ENCODE measurements around the gene DNM2.
A peak's percentile ranks its signal among the peaks of the same experiment; 100 is the strongest.

DNM2 gene

DNA sequence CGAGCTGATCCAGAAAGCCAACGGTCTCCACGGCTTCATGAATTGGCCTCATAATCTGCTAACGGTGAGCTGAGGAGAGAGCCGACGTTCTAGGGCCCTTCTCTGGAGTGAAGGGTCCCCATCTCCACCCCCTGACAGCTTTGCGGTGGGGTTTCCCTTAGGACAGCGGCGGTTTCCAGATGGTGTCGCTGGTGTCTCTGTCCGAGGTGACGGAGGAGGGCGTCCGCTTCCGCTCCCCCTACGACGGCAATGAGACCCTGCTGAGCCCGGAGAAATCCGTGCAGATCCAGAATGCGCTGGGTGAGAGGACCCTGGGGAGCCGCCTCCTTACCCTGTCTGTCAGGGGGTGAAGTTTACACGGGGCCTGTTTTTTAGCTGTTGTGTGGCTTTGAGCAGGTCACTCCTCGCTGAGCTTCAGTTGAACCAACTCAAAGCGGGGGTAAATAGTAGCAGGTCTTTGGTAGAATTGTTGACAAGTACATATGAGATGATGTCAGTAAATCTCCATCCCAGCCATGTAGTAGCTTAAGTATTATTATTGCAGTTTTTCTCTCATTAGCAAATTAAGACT is 15.8 kb upstream of the DNM2 start:
- Histone ChIP-seq H2AFZ (ENCODE audit: low read depth) (peak overlapping the region; percentile 73), H3K4me3 (IDR thresholded peaks at IDR 0.05; ENCODE audit: insufficient read depth, low read depth, low read length) (no peak overlapping the region)

DNA sequence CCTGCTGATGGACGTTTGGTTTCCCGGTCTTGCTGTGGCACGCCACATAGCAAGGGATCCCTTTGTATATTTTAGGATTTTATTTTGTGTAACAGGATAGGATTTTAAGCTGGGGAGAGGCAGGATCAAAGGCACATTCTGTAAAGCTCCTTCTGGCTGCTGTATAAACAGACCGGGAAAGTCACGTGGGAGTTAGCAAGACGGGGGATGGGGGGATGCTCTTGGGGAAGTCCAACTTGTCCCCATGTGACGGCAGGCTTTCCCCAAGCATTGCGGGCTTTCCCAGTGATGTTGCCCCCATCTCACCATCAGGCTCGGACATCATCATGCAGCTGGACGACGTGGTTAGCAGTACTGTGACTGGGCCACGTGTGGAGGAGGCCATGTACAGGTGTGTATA is 10.9 kb upstream of the DNM2 start:
- no peak overlapping the region for H3K4me3 ChIP-seq (IDR thresholded peaks at IDR 0.05; ENCODE audit: insufficient read depth, low read depth, low read length)
- H2AFZ ChIP-seq (ENCODE audit: low read depth): no peak overlapping the region
- no peak overlapping the region for H3K27ac ChIP-seq
- H3K4me2 ChIP-seq: no peak overlapping the region
- H3K27me3 ChIP-seq (ENCODE audit: insufficient read depth, low read depth): no peaks in the 10 kb centered on the region
- peaks cover 4% of the 10 kb centered on the region for H3K4me1 ChIP-seq (ENCODE audit: low read depth, poor library complexity, severe bottlenecking)
- TF ChIP-seq, protein P1, sequence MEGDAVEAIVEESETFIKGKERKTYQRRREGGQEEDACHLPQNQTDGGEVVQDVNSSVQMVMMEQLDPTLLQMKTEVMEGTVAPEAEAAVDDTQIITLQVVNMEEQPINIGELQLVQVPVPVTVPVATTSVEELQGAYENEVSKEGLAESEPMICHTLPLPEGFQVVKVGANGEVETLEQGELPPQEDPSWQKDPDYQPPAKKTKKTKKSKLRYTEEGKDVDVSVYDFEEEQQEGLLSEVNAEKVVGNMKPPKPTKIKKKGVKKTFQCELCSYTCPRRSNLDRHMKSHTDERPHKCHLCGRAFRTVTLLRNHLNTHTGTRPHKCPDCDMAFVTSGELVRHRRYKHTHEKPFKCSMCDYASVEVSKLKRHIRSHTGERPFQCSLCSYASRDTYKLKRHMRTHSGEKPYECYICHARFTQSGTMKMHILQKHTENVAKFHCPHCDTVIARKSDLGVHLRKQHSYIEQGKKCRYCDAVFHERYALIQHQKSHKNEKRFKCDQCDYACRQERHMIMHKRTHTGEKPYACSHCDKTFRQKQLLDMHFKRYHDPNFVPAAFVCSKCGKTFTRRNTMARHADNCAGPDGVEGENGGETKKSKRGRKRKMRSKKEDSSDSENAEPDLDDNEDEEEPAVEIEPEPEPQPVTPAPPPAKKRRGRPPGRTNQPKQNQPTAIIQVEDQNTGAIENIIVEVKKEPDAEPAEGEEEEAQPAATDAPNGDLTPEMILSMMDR (conservative IDR thresholded peaks at IDR 0.05; ENCODE audit: low read depth, low read length): no peak
- no peak overlapping the region for H3K9ac ChIP-seq
- no peaks in the 10 kb centered on the region for H4K20me1 ChIP-seq (ENCODE audit: insufficient read depth)
- 0 out of 2 replicates have a peak, but pooled peaks cover 4% of the 10 kb centered on the region for H3K79me2 ChIP-seq (ENCODE audit: insufficient read depth, low read depth)
- no peaks in the 10 kb centered on the region for H3K36me3 ChIP-seq (ENCODE audit: insufficient read depth)

More for the DNA sequence above, 15.8 kb upstream of the DNM2 start:
- Histone ChIP-seq H4K20me1 (ENCODE audit: insufficient read depth) (no peaks in the 10 kb centered on the region), H3K79me2 (ENCODE audit: insufficient read depth, low read depth) (0 out of 2 replicates have a peak, but pooled peaks cover 5% of the 10 kb centered on the region), H3K36me3 (ENCODE audit: insufficient read depth) (no peaks in the 10 kb centered on the region), H3K4me1 (ENCODE audit: low read depth, poor library complexity, severe bottlenecking) (peaks cover 11% of the 10 kb centered on the region), H3K9ac (peak overlapping the region; percentile 72; the same call in 1 of the 2 replicates), H3K27ac (peak overlapping the region; percentile 33; the same call in 1 of the 2 replicates), H3K4me2 (peak overlapping the region; percentile 62), H3K27me3 (ENCODE audit: insufficient read depth, low read depth) (peaks cover 10% of the 10 kb centered on the region; the same call in 1 of the 2 replicates)
- TF ChIP-seq, protein P1 (conservative IDR thresholded peaks at IDR 0.05; ENCODE audit: low read depth, low read length): 0 out of 2 replicates have a peak, but pooled peaks have one; percentile 11

DNA sequence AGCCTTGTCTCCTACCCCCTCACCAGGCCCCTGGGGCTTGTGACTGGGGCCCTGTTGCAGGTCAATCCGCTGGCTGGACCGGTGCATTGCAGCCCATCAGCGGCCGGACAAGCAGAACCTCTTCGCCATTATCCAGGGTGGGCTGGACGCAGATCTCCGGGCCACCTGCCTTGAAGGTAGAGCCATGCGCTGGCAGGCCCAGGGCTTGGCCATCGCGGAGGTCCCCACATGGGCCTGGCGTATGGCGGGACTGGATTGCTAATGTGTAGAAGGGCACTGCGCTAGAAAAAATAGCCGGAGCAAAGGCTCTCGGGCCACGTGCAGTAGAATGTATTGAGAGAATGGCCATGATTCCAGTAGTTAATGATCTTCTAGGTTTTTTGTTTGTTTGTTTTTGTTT is 10.4 kb upstream of the DNM2 start:
- Histone ChIP-seq H3K4me2 (no peak overlapping the region), H3K9ac (no peak overlapping the region), H3K27ac (no peak overlapping the region), H3K4me3 (IDR thresholded peaks at IDR 0.05; ENCODE audit: insufficient read depth, low read depth, low read length) (no peak overlapping the region), H3K4me1 (ENCODE audit: low read depth, poor library complexity, severe bottlenecking) (peaks cover under 1% of the 10 kb centered on the region), H3K79me2 (ENCODE audit: insufficient read depth, low read depth) (no peaks in the 10 kb centered on the region), H4K20me1 (ENCODE audit: insufficient read depth) (no peaks in the 10 kb centered on the region), H3K27me3 (ENCODE audit: insufficient read depth, low read depth) (no peaks in the 10 kb centered on the region), H2AFZ (ENCODE audit: low read depth) (no peak overlapping the region), H3K36me3 (ENCODE audit: insufficient read depth) (no peaks in the 10 kb centered on the region)
- TF ChIP-seq, protein P1 (conservative IDR thresholded peaks at IDR 0.05; ENCODE audit: low read depth, low read length): no peak

DNA sequence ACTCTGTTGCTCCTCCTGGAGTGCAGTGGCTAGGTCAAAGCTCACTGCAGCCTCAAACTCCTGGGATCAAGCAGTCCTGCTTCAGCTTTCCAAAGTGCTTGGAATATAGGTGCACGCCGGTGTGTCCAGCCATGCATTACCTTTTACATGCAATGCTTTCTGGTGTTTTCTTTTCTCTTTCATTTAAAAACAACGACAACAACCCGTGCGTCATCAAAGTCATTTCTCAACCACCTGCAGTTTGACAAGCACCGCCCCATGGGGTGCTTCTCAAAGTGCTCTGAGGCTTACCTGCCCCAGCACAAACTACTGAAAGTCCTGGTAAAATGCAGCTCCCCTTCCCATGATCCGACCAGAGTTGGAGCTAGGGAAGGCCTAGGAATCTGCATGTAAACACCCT is 9.6 kb upstream of the DNM2 start:
- TF ChIP-seq, protein P1 (conservative IDR thresholded peaks at IDR 0.05; ENCODE audit: low read depth, low read length): no peak
- H3K27me3 ChIP-seq (ENCODE audit: insufficient read depth, low read depth): no peaks in the 10 kb centered on the region

More for the DNA sequence above, 9.6 kb upstream of the DNM2 start:
- H3K79me2 ChIP-seq (ENCODE audit: insufficient read depth, low read depth): no peaks in the 10 kb centered on the region
- no peak overlapping the region for H2AFZ ChIP-seq (ENCODE audit: low read depth)
- H3K9ac ChIP-seq: no peak overlapping the region
- H3K4me2 ChIP-seq: no peak overlapping the region
- H3K27ac ChIP-seq: no peak overlapping the region
- no peaks in the 10 kb centered on the region for H4K20me1 ChIP-seq (ENCODE audit: insufficient read depth)
- no peaks in the 10 kb centered on the region for H3K36me3 ChIP-seq (ENCODE audit: insufficient read depth)
- H3K4me1 ChIP-seq (ENCODE audit: low read depth, poor library complexity, severe bottlenecking): no peaks in the 10 kb centered on the region
- H3K4me3 ChIP-seq (IDR thresholded peaks at IDR 0.05; ENCODE audit: insufficient read depth, low read depth, low read length): no peak overlapping the region
